Endothelial cell of umbilical vein (primary cell): Measurements from ENCODE around the gene APP.

Experiments
- CTCF ChIP-seq, 2 donors: IDR thresholded peaks; 1 replicate in 1 of 2; 2 replicates in 1 of 2; pipeline ENCODE4 v1.5.1; 2011; ENCODE audit warnings: low read length in 2 of 2, mild to moderate bottlenecking in 2 of 2, moderate library complexity in 2 of 2, control low read depth in 1 of 2, inconsistent platforms in 1 of 2, low read depth in 1 of 2; ENCODE audit not compliant: insufficient read depth in 1 of 2; ENCODE audit errors: extremely low read depth in 1 of 2
- EZH2 ChIP-seq: IDR thresholded peaks from 2 replicates; pipeline ENCODE4 v1.6.1; 2012; ENCODE audit warnings: borderline replicate concordance, low read depth, mild to moderate bottlenecking, moderate library complexity, low read length, inconsistent platforms; ENCODE audit not compliant: severe bottlenecking
- FOS ChIP-seq: IDR thresholded peaks from 2 replicates; pipeline ENCODE4 v1.6.1; 2011; ENCODE audit warnings: mild to moderate bottlenecking, low read length, moderate library complexity, borderline replicate concordance; ENCODE audit not compliant: insufficient read depth
- GATA2 ChIP-seq: IDR thresholded peaks from 2 replicates; pipeline ENCODE4 v1.7.0; 2011; ENCODE audit warnings: low read depth, mild to moderate bottlenecking, moderate library complexity, mixed read lengths, low read length; ENCODE audit not compliant: insufficient read length, insufficient read depth
- JUN ChIP-seq: IDR thresholded peaks from 2 replicates; pipeline ENCODE4 v1.6.1; 2011; ENCODE audit warnings: borderline replicate concordance, low read depth; ENCODE audit not compliant: insufficient read length, insufficient read depth
- MYC ChIP-seq: IDR thresholded peaks from one replicate; pipeline ENCODE4 v1.6.1; 2011; ENCODE audit warnings: mild to moderate bottlenecking, low read depth, low read length
- POLR2A ChIP-seq: IDR thresholded peaks from 2 replicates; pipeline ENCODE4 v1.6.1; 2012; ENCODE audit warnings: low read depth, mild to moderate bottlenecking, control low read depth, low read length
- POLR2AphosphoS5 ChIP-seq: IDR thresholded peaks from 2 replicates; pipeline ENCODE4 v1.6.1; 2012; ENCODE audit warnings: low read depth, mild to moderate bottlenecking, control low read depth, low read length, moderate library complexity; ENCODE audit not compliant: insufficient read depth

GRCh38 chr21:26191609-26192008, 21.0 kb upstream of the APP start:
- TF ChIP-seq POLR2A (no peak), JUN (no peak), EZH2 (no peak), CTCF (IDR thresholded peaks at IDR 0.05; ENCODE audit: extremely low read depth in 1 of 2, insufficient read depth in 1 of 2, low read depth in 1 of 2, low read length in 2 of 2) (no peak), MYC (no peak), POLR2AphosphoS5 (no peak), GATA2 (no peak), FOS (no peak)
